B cell (primary cell): ENCODE measurements around the gene SPART. TPM values are rescaled to one million over a fixed set of nuclear protein-coding genes. Genes with fewer than 3 reads are reported as not detected.

ENCODE experiments used
- ATAC-seq: fragments of 200-7000 bp; cut with Tn5 transposase; one replicate; pipeline ENCODE4 v1.10.0; 2021; ENCODE audit warnings: low read depth, mild to moderate bottlenecking, moderate number of reproducible peaks, moderate library complexity
- CTCF ChIA-PET: fragments of 350-600 bp; sonication (Branson Sonifier 250); formaldehyde crosslinking; loops from one replicate; lab custom pipeline; 2021; ENCODE audit warnings: antibody characterized with exemption, inconsistent platforms; lab: Charles Lee
- POLR2A ChIA-PET: fragments of 350-600 bp; sonication (Branson Sonifier 250); formaldehyde crosslinking; loops from one replicate; lab custom pipeline; 2021; ENCODE audit warnings: antibody characterized with exemption; lab: Charles Lee
- DNase-seq: peaks from one replicate; pipeline ENCODE4 v3.0.0; 2013
- H2AFZ ChIP-seq: 2 replicates; pipeline ENCODE4 v1.6.1; 2012; ENCODE audit warnings: mild to moderate bottlenecking, low read depth, low read length; ENCODE audit not compliant: insufficient read depth, poor library complexity, severe bottlenecking
- H3K27ac ChIP-seq, 2 donors: 1 replicate in 1 of 2; 2 replicates in 1 of 2; pipeline ENCODE4 v1.5.1; 2012 to 2013; ENCODE audit warnings: low read length in 2 of 2, mild to moderate bottlenecking in 2 of 2, moderate library complexity in 1 of 2
- H3K27me3 ChIP-seq, 4 experiments: fragments of 200-600 bp in 1 of 4; sonication (generic) in 1 of 4; replicated peaks in 1 of 4; 1 replicate in 2 of 4; 2 replicates in 2 of 4; pipeline versions ENCODE4 v1.6.1 to v1.7.0; 2013 to 2016; ENCODE audit warnings: low read length in 3 of 4, mild to moderate bottlenecking in 2 of 4, mixed read lengths in 1 of 4, moderate library complexity in 1 of 4; ENCODE audit not compliant: insufficient read depth in 4 of 4, control insufficient read depth in 3 of 4; ENCODE audit errors: control extremely low read depth in 1 of 4
- H3K36me3 ChIP-seq, 2 experiments: replicated peaks in 1 of 2; 1 replicate in 1 of 2; 2 replicates in 1 of 2; pipeline versions ENCODE4 v1.6.1 to v1.7.1; 2013; ENCODE audit warnings: low read length in 1 of 2; ENCODE audit not compliant: insufficient read depth in 2 of 2, control insufficient read depth in 1 of 2; ENCODE audit errors: control extremely low read depth in 1 of 2, extremely low read depth in 1 of 2
- H3K4me1 ChIP-seq, 2 donors: fragments of 200-600 bp in 1 of 2; sonication (generic) in 1 of 2; 1 replicate in 1 of 2; 2 replicates in 1 of 2; pipeline versions ENCODE4 v1.5.1 to v1.6.1; 2013 to 2017; ENCODE audit warnings: low read length in 2 of 2; ENCODE audit not compliant: control insufficient read depth in 2 of 2, insufficient read depth in 2 of 2
- H3K4me2 ChIP-seq: replicated peaks from 2 replicates; pipeline ENCODE3; 2012; ENCODE audit warnings: mild to moderate bottlenecking, low read depth, low read length; ENCODE audit not compliant: poor library complexity, severe bottlenecking
- H3K4me3 ChIP-seq, 5 experiments: fragments of 200-600 bp in 1 of 5; sonication (generic) in 1 of 5; 1 replicate in 3 of 5; 2 replicates in 2 of 5; pipeline versions ENCODE4 v1.5.1 to v1.7.0; 2011 to 2016; ENCODE audit warnings: low read length in 4 of 5, mild to moderate bottlenecking in 4 of 5, low read depth in 2 of 5, control low read depth in 1 of 5, moderate library complexity in 1 of 5; ENCODE audit not compliant: insufficient read depth in 1 of 5; ENCODE audit errors: control extremely low read depth in 1 of 5, extremely low read depth in 1 of 5
- H3K79me2 ChIP-seq: fragments of 200-600 bp; sonication (generic); one replicate; pipeline ENCODE4 v1.6.0; 2016; ENCODE audit warnings: low read length; ENCODE audit not compliant: control insufficient read depth, insufficient read depth
- H3K9ac ChIP-seq: fragments of 200-600 bp; sonication (generic); 2 replicates; pipeline ENCODE4 v1.6.1; 2017; ENCODE audit warnings: mild to moderate bottlenecking, low read length, moderate library complexity
- H3K9me3 ChIP-seq, 3 donors: one replicate each; pipeline versions ENCODE4 v1.6.1 to v1.7.1; 2013; ENCODE audit warnings: low read length in 2 of 3; ENCODE audit not compliant: control insufficient read depth in 2 of 3, insufficient read depth in 1 of 3; ENCODE audit errors: control extremely low read depth in 1 of 3
- H4K20me1 ChIP-seq: 2 replicates; pipeline ENCODE4 v1.6.0; 2012; ENCODE audit warnings: mild to moderate bottlenecking, low read length; ENCODE audit not compliant: insufficient read depth, control insufficient read depth, poor library complexity, severe bottlenecking
- H3K27ac Mint-ChIP-seq: one replicate; pipeline ENCODE4 v1.8.0; 2021; ENCODE audit warnings: mixed read lengths
- H3K27me3 Mint-ChIP-seq: one replicate; pipeline ENCODE4 v1.8.0; 2021; ENCODE audit warnings: mixed read lengths
- H3K4me1 Mint-ChIP-seq: one replicate; pipeline ENCODE4 v1.8.0; 2021; ENCODE audit warnings: mixed read lengths
- H3K4me3 Mint-ChIP-seq: one replicate; pipeline ENCODE4 v1.8.0; 2021; ENCODE audit warnings: mixed read lengths
- H3K9me3 Mint-ChIP-seq: one replicate; pipeline ENCODE4 v1.8.0; 2022; ENCODE audit warnings: mixed read lengths; ENCODE audit not compliant: insufficient read depth
- CTCF ChIP-seq: fragments of 200-600 bp; IDR thresholded peaks from one replicate; pipeline ENCODE4 v1.8.0; 2022; ENCODE audit warnings: antibody characterized with exemption, mild to moderate bottlenecking
- EZH2 ChIP-seq: IDR thresholded peaks from 2 replicates; pipeline ENCODE4 v1.6.1; 2012; ENCODE audit warnings: borderline replicate concordance, low read depth, mild to moderate bottlenecking, moderate library complexity, low read length; ENCODE audit not compliant: insufficient read depth, poor library complexity, severe bottlenecking
- WGBS: methylation state at CpG from one replicate; pipeline ENCODE4 v1.1.5; 2013; ENCODE audit warnings: missing lambda C conversion rate; ENCODE audit not compliant: insufficient coverage; 5-methylcytosine and 5-hydroxymethylcytosine counted together
- intact Hi-C: fragments of 100-400 bp; cut with micrococcal nuclease; formaldehyde crosslinking; loops from one replicate; pipeline ENCODE4 v1.10.0; 2022
- polyA plus RNA-seq: library from polyadenylated mRNA; depleted of rRNA; stranded (reverse); fragments of >200 nt; gene quantifications from 2 replicates; pipeline ENCODE4 v1.2.3, GENCODE V29; 2012
- small RNA-seq: library from RNA; depleted of rRNA; stranded (forward); fragments of <200 nt; gene quantifications from one replicate; pipeline ENCODE3, GENCODE V24; 2012; ENCODE audit warnings: low replicate concordance, low read depth; ENCODE audit not compliant: insufficient read length
- total RNA-seq, 2 donors: library from RNA; stranded (reverse); fragments of 120-200 nt in 1 of 2; gene quantifications; 1 replicate in 1 of 2; 2 replicates in 1 of 2; pipeline versions ENCODE4 v1.2.3 to v1.2.4, GENCODE V29; 2013 to 2022

The SPART gene
- total and polyA plus RNA-seq, 2 donors (not counting 1 experiment from before 2014, with no cell fraction given), result 10.1 to 20.8 TPM

- DNase-seq (no peak), ATAC-seq (no peak)
- H3K9me3 Mint-ChIP-seq, result no peaks in the 10 kb centered on the region
- Histone ChIP-seq H3K4me2 (no peak overlapping the region), H2AFZ (no peak overlapping the region), H3K27me3 (no peaks in the 10 kb centered on the region), H3K9ac (no peak overlapping the region), H3K79me2 (no peaks in the 10 kb centered on the region), H3K27ac (no peak overlapping the region), H4K20me1 (no peaks in the 10 kb centered on the region), H3K4me3 (no peak overlapping the region), H3K9me3 (peaks cover 0 to 10% (median 0%) of the 10 kb centered on the region in 3 donors), H3K4me1 (no peaks in the 10 kb centered on the region), H3K36me3 (no peaks in the 10 kb centered on the region)
- H3K4me1 Mint-ChIP-seq, result no peaks in the 10 kb centered on the region
- no peak overlapping the region for H3K4me3 Mint-ChIP-seq
- POLR2A ChIA-PET, result no interaction called here
- CTCF ChIA-PET, result no interaction called here
- 86% methylated on average over 7 of the region's 8 CpGs for WGBS
- no peak for TF ChIP-seq EZH2
- H3K27me3 Mint-ChIP-seq, result no peaks in the 10 kb centered on the region
- H3K27ac Mint-ChIP-seq, result no peak overlapping the region
- intact Hi-C loops, result no loop called here
These were observed 86.6 kb downstream of the SPART start for GRCh38 chr13:36259361-36260137.

- Histone ChIP-seq H4K20me1 (no peaks in the 10 kb centered on the region), H3K27ac (no peak overlapping the region), H3K27me3 (no peaks in the 10 kb centered on the region), H3K4me3 (no peak overlapping the region), H3K4me1 (no peaks in the 10 kb centered on the region), H3K4me2 (no peak overlapping the region), H2AFZ (no peak overlapping the region), H3K79me2 (no peaks in the 10 kb centered on the region), H3K36me3 (no peaks in the 10 kb centered on the region), H3K9me3 (peaks cover 0 to 10% (median 0%) of the 10 kb centered on the region in 3 donors), H3K9ac (no peak overlapping the region)
- DNase-seq (no peak), ATAC-seq (no peak)
- WGBS, result 96% methylated on average over 7 of the region's 8 CpGs
- H3K4me3 Mint-ChIP-seq, result no peak overlapping the region
- H3K27me3 Mint-ChIP-seq, result no peaks in the 10 kb centered on the region
- H3K27ac Mint-ChIP-seq, result no peak overlapping the region
- no peak for TF ChIP-seq CTCF
- TF ChIP-seq EZH2, result no peak
- no peaks in the 10 kb centered on the region for H3K9me3 Mint-ChIP-seq
- POLR2A ChIA-PET, result no interaction called here
- intact Hi-C loops, result no loop called here
- CTCF ChIA-PET, result no interaction called here
- no peaks in the 10 kb centered on the region for H3K4me1 Mint-ChIP-seq
These were observed 87.4 kb downstream of the SPART start for GRCh38 chr13:36258831-36259230.

Small RNAs within 50 kb of the gene (small RNA-seq; reads per million reads assigned to genes)
- not detected for gene RNU6-71P

Other genes starting within 250 kb of the SPART start
- gene DCLK1, start 215.0 kb downstream of the SPART start, total RNA-seq, result not detected in 2 replicates
- gene DCLK1, start 215.0 kb downstream of the SPART start, polyA plus RNA-seq, result not detected in 2 replicates
- not detected in 2 replicates for gene SOHLH2, start 131.8 kb downstream of the SPART start, total RNA-seq
- gene SOHLH2, start 131.8 kb downstream of the SPART start, polyA plus RNA-seq, result 0.06 TPM in 1 of 2 replicates, not detected in the other
- gene CCDC169, start 48.6 kb downstream of the SPART start, total RNA-seq, result not detected in 2 replicates
- gene CCDC169, start 48.6 kb downstream of the SPART start, polyA plus RNA-seq, result 0.07 and 0.19 TPM in 2 replicates
- 0.51 and 0.69 TPM in 2 replicates for gene CCNA1, start 86.1 kb upstream of the SPART start, total RNA-seq
- 0.15 and 0.37 TPM in 2 replicates for gene CCNA1, start 86.1 kb upstream of the SPART start, polyA plus RNA-seq